HEK293 (cell line): Measurements from ENCODE around the gene ATP2B3.

ENCODE experiments used
- CTCF ChIA-PET: fragments of 350-600 bp; formaldehyde crosslinking; extraction: SDS; loops from one replicate; lab custom pipeline; 2021; ENCODE audit warnings: antibody characterized with exemption; lab: Yijun Ruan, JAX
- POLR2A ChIA-PET: fragments of 300-600 bp; formaldehyde crosslinking; extraction: SDS; loops from one replicate; lab custom pipeline; 2020; ENCODE audit warnings: antibody characterized with exemption, inconsistent platforms; lab: Yijun Ruan, JAX
- H3K27ac ChIP-seq: fragments of 200-500 bp; sonication (Bioruptor generic); 2 replicates; pipeline ENCODE4 v1.5.1; 2014; ENCODE audit warnings: low read depth, low read length, control low read depth, inconsistent platforms; ENCODE audit errors: extremely low read depth
- H3K36me3 ChIP-seq, 2 experiments: fragments of 200-500 bp in 1 of 2; sonication (Bioruptor generic) in 1 of 2; 1 replicate in 1 of 2; 2 replicates in 1 of 2; pipeline ENCODE4 v1.5.1; 2014 to 2017; ENCODE audit warnings: inconsistent platforms in 2 of 2, low read length in 2 of 2; ENCODE audit not compliant: control insufficient read depth in 2 of 2, insufficient read depth in 1 of 2
- H3K4me1 ChIP-seq: fragments of 200-500 bp; sonication (Bioruptor generic); 2 replicates; pipeline ENCODE4 v1.5.1; 2014; ENCODE audit warnings: mild to moderate bottlenecking, low read length, inconsistent platforms; ENCODE audit not compliant: control insufficient read depth, insufficient read depth
- H3K4me3 ChIP-seq: 2 replicates; pipeline ENCODE4 v1.5.1; 2011; ENCODE audit warnings: low read depth, mild to moderate bottlenecking, control low read depth, low read length, moderate library complexity
- H3K9me3 ChIP-seq: fragments of 200-500 bp; sonication (Bioruptor generic); 2 replicates; pipeline ENCODE4 v1.5.1; 2014; ENCODE audit warnings: low read depth, low read length, inconsistent platforms; ENCODE audit not compliant: control insufficient read depth, insufficient read depth
- GLIS1 ChIP-seq: fragments of 450-650 bp; formaldehyde crosslinking; IDR thresholded peaks from 2 replicates; pipeline ENCODE4 v1.5.1; 2016; ENCODE audit warnings: missing biosample characterization, missing genetic modification characterization
- GLIS2 ChIP-seq: fragments of 450-650 bp; formaldehyde crosslinking; IDR thresholded peaks from 2 replicates; pipeline ENCODE4 v1.5.1; 2016; ENCODE audit warnings: missing biosample characterization, missing genetic modification characterization
- HOXC10 ChIP-seq: sonication (generic); formaldehyde crosslinking; IDR thresholded peaks from 2 replicates; pipeline ENCODE4 v1.8.1; 2023; ENCODE audit warnings: mild to moderate bottlenecking, missing genetic modification reagents
- KLF1 ChIP-seq: fragments of 450-650 bp; formaldehyde crosslinking; IDR thresholded peaks from 2 replicates; pipeline ENCODE4 v1.5.1; 2016; ENCODE audit warnings: missing biosample characterization, missing genetic modification characterization
- KLF9 ChIP-seq: fragments of 450-650 bp; formaldehyde crosslinking; IDR thresholded peaks from 2 replicates; pipeline ENCODE4 v1.5.1; 2016; ENCODE audit warnings: missing biosample characterization, missing genetic modification characterization, low read depth
- SETDB1 ChIP-seq: IDR thresholded peaks from one replicate; pipeline ENCODE4 v1.6.1; 2017; ENCODE audit warnings: mild to moderate bottlenecking, low read length, moderate library complexity, mixed read lengths; ENCODE audit not compliant: insufficient read length
- SP2 ChIP-seq: fragments of 450-650 bp; formaldehyde crosslinking; IDR thresholded peaks from 2 replicates; pipeline ENCODE4 v1.5.1; 2016; ENCODE audit warnings: missing biosample characterization, missing genetic modification characterization
- SP3 ChIP-seq: fragments of 450-650 bp; formaldehyde crosslinking; IDR thresholded peaks from 2 replicates; pipeline ENCODE4 v1.5.1; 2016; ENCODE audit warnings: missing biosample characterization, missing genetic modification characterization
- TRIM28 ChIP-seq: IDR thresholded peaks from 2 replicates; pipeline ENCODE4 v1.6.1; 2011; ENCODE audit warnings: low read length, control low read depth, borderline replicate concordance
- ZBTB17 ChIP-seq: fragments of 450-650 bp; formaldehyde crosslinking; IDR thresholded peaks from 2 replicates; pipeline ENCODE4 v1.5.1; 2016; ENCODE audit warnings: missing biosample characterization, missing genetic modification characterization
- ZBTB26 ChIP-seq: fragments of 450-650 bp; formaldehyde crosslinking; optimal IDR thresholded peaks from 2 replicates; pipeline ENCODE3; 2016; ENCODE audit warnings: missing biosample characterization, mild to moderate bottlenecking, missing genetic modification characterization
- ZBTB48 ChIP-seq: fragments of 450-650 bp; formaldehyde crosslinking; IDR thresholded peaks from 2 replicates; pipeline ENCODE4 v1.5.1; 2016; ENCODE audit warnings: missing biosample characterization, missing genetic modification characterization
- ZBTB8A ChIP-seq: fragments of 450-650 bp; formaldehyde crosslinking; IDR thresholded peaks from 2 replicates; pipeline ENCODE4 v1.5.1; 2016; ENCODE audit warnings: missing biosample characterization, missing genetic modification characterization
- ZFP69B ChIP-seq: fragments of 450-650 bp; formaldehyde crosslinking; IDR thresholded peaks from 2 replicates; pipeline ENCODE4 v1.5.1; 2016; ENCODE audit warnings: missing biosample characterization, missing genetic modification characterization
- ZNF132 ChIP-seq: fragments of 450-650 bp; formaldehyde crosslinking; IDR thresholded peaks from 2 replicates; pipeline ENCODE4 v1.5.1; 2017; ENCODE audit warnings: missing biosample characterization, missing genetic modification characterization, borderline replicate concordance
- ZNF146 ChIP-seq: fragments of 450-650 bp; formaldehyde crosslinking; IDR thresholded peaks from 2 replicates; pipeline ENCODE4 v1.5.1; 2016; ENCODE audit warnings: missing biosample characterization, missing genetic modification characterization
- ZNF169 ChIP-seq: fragments of 450-650 bp; formaldehyde crosslinking; IDR thresholded peaks from 2 replicates; pipeline ENCODE4 v1.5.1; 2016; ENCODE audit warnings: missing biosample characterization, missing genetic modification characterization
- ZNF184 ChIP-seq: fragments of 450-650 bp; IDR thresholded peaks from 2 replicates; pipeline ENCODE4 v1.5.1; 2018; ENCODE audit warnings: missing biosample characterization, mild to moderate bottlenecking, missing genetic modification characterization
- ZNF2 ChIP-seq: fragments of 450-650 bp; formaldehyde crosslinking; IDR thresholded peaks from 2 replicates; pipeline ENCODE4 v1.5.1; 2016; ENCODE audit warnings: missing biosample characterization, missing genetic modification characterization
- ZNF211 ChIP-seq: fragments of 450-650 bp; formaldehyde crosslinking; IDR thresholded peaks from 2 replicates; pipeline ENCODE4 v1.5.1; 2016; ENCODE audit warnings: low read depth, missing biosample characterization, missing genetic modification characterization
- ZNF266 ChIP-seq: fragments of 450-650 bp; formaldehyde crosslinking; IDR thresholded peaks from 2 replicates; pipeline ENCODE4 v1.5.1; 2016; ENCODE audit warnings: missing biosample characterization, missing genetic modification characterization, low read depth
- ZNF274 ChIP-seq, 2 experiments: fragments of 200-500 bp in 1 of 2; fragments of 450-650 bp in 1 of 2; sonication (Bioruptor generic) in 1 of 2; formaldehyde crosslinking in 1 of 2; IDR thresholded peaks; 2 replicates each; pipeline versions ENCODE4 v1.5.1 to v1.6.1; 2014 to 2016; ENCODE audit warnings: borderline replicate concordance in 1 of 2, inconsistent platforms in 1 of 2, low read length in 1 of 2, missing biosample characterization in 1 of 2, missing genetic modification characterization in 1 of 2
- ZNF292 ChIP-seq: fragments of 450-650 bp; formaldehyde crosslinking; IDR thresholded peaks from 2 replicates; pipeline ENCODE4 v1.5.1; 2016; ENCODE audit warnings: low read depth, missing biosample characterization, missing genetic modification characterization, borderline replicate concordance
- ZNF335 ChIP-seq: fragments of 450-650 bp; formaldehyde crosslinking; conservative IDR thresholded peaks from 2 replicates; pipeline ENCODE4 v1.5.1; 2016; ENCODE audit warnings: missing biosample characterization, missing genetic modification characterization
- ZNF366 ChIP-seq: fragments of 450-650 bp; formaldehyde crosslinking; conservative IDR thresholded peaks from 2 replicates; pipeline ENCODE4 v1.5.1; 2016; ENCODE audit warnings: missing biosample characterization, missing genetic modification characterization
- ZNF391 ChIP-seq: fragments of 450-650 bp; formaldehyde crosslinking; IDR thresholded peaks from 2 replicates; pipeline ENCODE4 v1.5.1; 2016; ENCODE audit warnings: low read depth, missing biosample characterization, missing genetic modification characterization, borderline replicate concordance
- ZNF560 ChIP-seq: fragments of 450-650 bp; formaldehyde crosslinking; IDR thresholded peaks from 2 replicates; pipeline ENCODE4 v1.5.1; 2017; ENCODE audit warnings: missing biosample characterization, missing genetic modification characterization, borderline replicate concordance
- ZNF785 ChIP-seq: fragments of 450-650 bp; formaldehyde crosslinking; IDR thresholded peaks from 2 replicates; pipeline ENCODE4 v1.5.1; 2016; ENCODE audit warnings: missing biosample characterization, missing genetic modification characterization
- ZNF843 ChIP-seq: fragments of 450-650 bp; formaldehyde crosslinking; IDR thresholded peaks from 2 replicates; pipeline ENCODE4 v1.5.1; 2016; ENCODE audit warnings: missing biosample characterization, missing genetic modification characterization

The ATP2B3 gene

GRCh38 chrX:153509592-153509991 lies 7.8 kb upstream of the ATP2B3 start:
- no peak overlapping the region for H3K27ac ChIP-seq
- CTCF ChIA-PET: interaction anchor here (0.6 to 4.1 kb wide), 5 partner anchors 38 to 193 kb away, joined by 3 to 89 read pairs (median 5); partner anchors contain the start of gene HAUS7
- no peak for TF ChIP-seq ZBTB8A (tag by site-specific recombination)
- TF ChIP-seq ZNF560: no peak
- no peak for TF ChIP-seq ZNF132 (tag by site-specific recombination)
- TF ChIP-seq ZBTB48: no peak
- TF ChIP-seq, all 188 proteins: peak for 0
- Histone ChIP-seq H3K36me3 (no peaks in the 10 kb centered on the region), H3K4me3 (no peak overlapping the region), H3K9me3 (no peaks in the 10 kb centered on the region), H3K4me1 (no peaks in the 10 kb centered on the region)
- POLR2A ChIA-PET: no interaction called here

GRCh38 chrX:153510383-153510782 lies 7.1 kb upstream of the ATP2B3 start:
- H3K4me3 ChIP-seq: no peak overlapping the region
- POLR2A ChIA-PET: interaction anchor here (1.2 kb wide), 1 partner anchor 39 kb away, joined by 7 read pairs; no protein-coding TSS in a partner anchor
- CTCF ChIA-PET: interaction anchor here (0.9 to 1.8 kb wide), 2 partner anchors 29 to 49 kb away, joined by 6 to 7 read pairs; no protein-coding TSS in a partner anchor
- H3K36me3 ChIP-seq: no peaks in the 10 kb centered on the region
- H3K4me1 ChIP-seq: no peaks in the 10 kb centered on the region
- no peaks in the 10 kb centered on the region for H3K9me3 ChIP-seq
- no peak overlapping the region for H3K27ac ChIP-seq
- no peak for TF ChIP-seq KLF9 (tag by site-specific recombination)

GRCh38 chrX:153511784-153512500 lies 5.5 kb upstream of the ATP2B3 start:
- ChIA-PET POLR2A (interaction anchor here (1.2 kb wide), 1 partner anchor 41 kb away, joined by 7 read pairs; no protein-coding TSS in a partner anchor), CTCF (interaction anchor here (0.6 to 1.8 kb wide), 3 partner anchors 27 to 411 kb away, joined by 4 to 8 read pairs (median 6); partner anchors contain the start of gene HAUS7)
- H3K36me3 ChIP-seq: no peaks in the 10 kb centered on the region
- H3K4me1 ChIP-seq: no peaks in the 10 kb centered on the region
- H3K9me3 ChIP-seq: no peaks in the 10 kb centered on the region
- H3K4me3 ChIP-seq: no peak overlapping the region
- no peak overlapping the region for H3K27ac ChIP-seq
- TF ChIP-seq GLIS2 (tag by site-specific recombination): 0 out of 2 replicates have a peak, but pooled peaks have one; percentile 17
- TF ChIP-seq ZNF169 (tag by site-specific recombination): no peak
- TF ChIP-seq SP2: no peak
- TF ChIP-seq ZNF391 (tag by site-specific recombination): no peak
- TF ChIP-seq ZNF2: no peak
- no peak for TF ChIP-seq SETDB1
- no peak for TF ChIP-seq TRIM28
- TF ChIP-seq ZNF292 (tag by site-specific recombination): no peak
- no peak for TF ChIP-seq ZNF843 (tag by site-specific recombination)
- TF ChIP-seq ZNF266 (tag by site-specific recombination): no peak
- no peak for TF ChIP-seq SP3
- TF ChIP-seq ZNF335 (tag by site-specific recombination): peak; percentile 29; the same call in 1 of the 2 replicates
- no peak for TF ChIP-seq ZFP69B
- no peak for TF ChIP-seq ZBTB26 (tag by site-specific recombination)
- no peak for TF ChIP-seq ZNF785 (tag by site-specific recombination)
- TF ChIP-seq GLIS1 (tag by site-specific recombination): peak; percentile 16; the same call in 1 of the 2 replicates
- no peak for TF ChIP-seq ZNF274 (IDR thresholded peaks at IDR 0.05; ENCODE audit: low read length)
- no peak for TF ChIP-seq ZNF274 (tag by site-specific recombination; IDR thresholded peaks at IDR 0.05; ENCODE audit: borderline replicate concordance)
- no peak for TF ChIP-seq ZNF132 (tag by site-specific recombination)
- no peak for TF ChIP-seq ZNF366 (tag by site-specific recombination)
- no peak for TF ChIP-seq ZNF146
- no peak for TF ChIP-seq ZNF211 (tag by site-specific recombination)
- no peak for TF ChIP-seq HOXC10
- TF ChIP-seq ZBTB17 (tag by site-specific recombination): no peak
- TF ChIP-seq ZNF184 (tag by site-specific recombination): no peak
- TF ChIP-seq KLF1 (tag by site-specific recombination): no peak
